MCF 10A (cell line): ENCODE measurements around the gene NOC4L. TPM values are rescaled to one million over a fixed set of nuclear protein-coding genes. Genes with fewer than 3 reads are reported as not detected.

ENCODE experiments used
- BruUV-seq: library from RNA; stranded (reverse); fragments of 400-500 nt; replicated peaks from 2 replicates; lab custom pipeline; 2021; lab: Mats Ljungman, UMichigan
- CTCF ChIA-PET: fragments of 300-600 bp; sonication (Branson Sonifier 250); formaldehyde crosslinking; extraction: SDS; loops from one replicate; lab custom pipeline; 2021; ENCODE audit warnings: antibody characterized with exemption, inconsistent platforms; lab: Yijun Ruan, JAX
- POLR2A ChIA-PET: fragments of 300-600, 350-650 bp; sonication (Branson Sonifier 250); formaldehyde crosslinking; extraction: SDS; loops from one replicate; lab custom pipeline; 2020; ENCODE audit warnings: antibody characterized with exemption, inconsistent platforms; lab: Yijun Ruan, JAX
- DNase-seq: peaks from one replicate; pipeline ENCODE4 v3.0.0-alpha.2; 2018; ENCODE audit not compliant: unreplicated experiment
- H3K27ac Mint-ChIP-seq: one replicate; pipeline ENCODE4 v1.8.0; 2022; ENCODE audit warnings: mild to moderate bottlenecking, low read depth, mixed read lengths; ENCODE audit not compliant: unreplicated experiment
- H3K27me3 Mint-ChIP-seq: one replicate; pipeline ENCODE4 v1.8.0; 2022; ENCODE audit warnings: mixed read lengths; ENCODE audit not compliant: insufficient read depth, unreplicated experiment
- H3K36me3 Mint-ChIP-seq: one replicate; pipeline ENCODE4 v1.8.0; 2022; ENCODE audit warnings: mild to moderate bottlenecking, moderate library complexity, mixed read lengths; ENCODE audit not compliant: insufficient read depth, unreplicated experiment
- H3K4me1 Mint-ChIP-seq: one replicate; pipeline ENCODE4 v1.8.0; 2022; ENCODE audit warnings: mixed read lengths; ENCODE audit not compliant: insufficient read depth, unreplicated experiment
- H3K4me3 Mint-ChIP-seq: one replicate; pipeline ENCODE4 v1.8.0; 2022; ENCODE audit warnings: mild to moderate bottlenecking, moderate library complexity, mixed read lengths; ENCODE audit not compliant: unreplicated experiment
- H3K9me3 Mint-ChIP-seq: one replicate; pipeline ENCODE4 v1.8.0; 2022; ENCODE audit warnings: mixed read lengths; ENCODE audit not compliant: unreplicated experiment
- intact Hi-C: fragments of 100-400 bp; cut with micrococcal nuclease; formaldehyde crosslinking; loops from 2 replicates; pipeline ENCODE4 v1.14.1; 2022
- total RNA-seq: library from RNA; stranded (reverse); gene quantifications from 2 replicates; pipeline ENCODE4 v1.2.3, GENCODE V29; 2022
- TF ChIP-seq, protein P1 (sequence below): fragments of 200-600 bp; IDR thresholded peaks from one replicate; pipeline ENCODE4 v1.8.0; 2022; ENCODE audit warnings: antibody characterized with exemption, mild to moderate bottlenecking; ENCODE audit not compliant: unreplicated experiment

The NOC4L gene
- total RNA-seq, 1 experiment from 2014 or later: 32.0 TPM

DNA sequence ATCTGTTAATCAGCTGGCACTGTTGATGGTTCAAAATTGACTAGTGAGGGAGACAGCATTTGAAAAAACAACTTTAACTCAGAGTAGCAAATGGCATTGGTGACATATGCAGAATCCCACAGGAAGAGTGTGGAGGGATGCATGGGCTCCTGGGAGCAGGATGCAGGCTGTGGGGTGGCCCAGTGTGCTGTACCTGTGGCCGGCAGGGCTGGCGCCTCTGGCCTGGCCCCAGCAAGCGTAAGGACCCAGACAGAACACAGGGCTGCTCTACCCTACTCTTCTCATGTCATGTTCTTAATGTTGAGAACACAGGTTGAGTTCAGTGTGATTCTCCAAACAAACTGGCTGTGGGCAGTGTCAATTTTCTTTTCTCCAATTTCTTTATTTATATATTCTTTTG, 33.6 kb upstream of the NOC4L start:
- TF ChIP-seq, protein P1, sequence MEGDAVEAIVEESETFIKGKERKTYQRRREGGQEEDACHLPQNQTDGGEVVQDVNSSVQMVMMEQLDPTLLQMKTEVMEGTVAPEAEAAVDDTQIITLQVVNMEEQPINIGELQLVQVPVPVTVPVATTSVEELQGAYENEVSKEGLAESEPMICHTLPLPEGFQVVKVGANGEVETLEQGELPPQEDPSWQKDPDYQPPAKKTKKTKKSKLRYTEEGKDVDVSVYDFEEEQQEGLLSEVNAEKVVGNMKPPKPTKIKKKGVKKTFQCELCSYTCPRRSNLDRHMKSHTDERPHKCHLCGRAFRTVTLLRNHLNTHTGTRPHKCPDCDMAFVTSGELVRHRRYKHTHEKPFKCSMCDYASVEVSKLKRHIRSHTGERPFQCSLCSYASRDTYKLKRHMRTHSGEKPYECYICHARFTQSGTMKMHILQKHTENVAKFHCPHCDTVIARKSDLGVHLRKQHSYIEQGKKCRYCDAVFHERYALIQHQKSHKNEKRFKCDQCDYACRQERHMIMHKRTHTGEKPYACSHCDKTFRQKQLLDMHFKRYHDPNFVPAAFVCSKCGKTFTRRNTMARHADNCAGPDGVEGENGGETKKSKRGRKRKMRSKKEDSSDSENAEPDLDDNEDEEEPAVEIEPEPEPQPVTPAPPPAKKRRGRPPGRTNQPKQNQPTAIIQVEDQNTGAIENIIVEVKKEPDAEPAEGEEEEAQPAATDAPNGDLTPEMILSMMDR: no peak
- Mint-ChIP-seq H3K9me3 (no peaks in the 10 kb centered on the region), H3K4me3 (no peak overlapping the region), H3K36me3 (peaks cover 46% of the 10 kb centered on the region), H3K27me3 (no peaks in the 10 kb centered on the region), H3K27ac (no peak overlapping the region), H3K4me1 (no peaks in the 10 kb centered on the region)
- intact Hi-C loops: no loop called here
- ChIA-PET POLR2A (no interaction called here), CTCF (no interaction called here)
- BruUV-seq: no TSS peak
- DNase-seq: no peak

DNA sequence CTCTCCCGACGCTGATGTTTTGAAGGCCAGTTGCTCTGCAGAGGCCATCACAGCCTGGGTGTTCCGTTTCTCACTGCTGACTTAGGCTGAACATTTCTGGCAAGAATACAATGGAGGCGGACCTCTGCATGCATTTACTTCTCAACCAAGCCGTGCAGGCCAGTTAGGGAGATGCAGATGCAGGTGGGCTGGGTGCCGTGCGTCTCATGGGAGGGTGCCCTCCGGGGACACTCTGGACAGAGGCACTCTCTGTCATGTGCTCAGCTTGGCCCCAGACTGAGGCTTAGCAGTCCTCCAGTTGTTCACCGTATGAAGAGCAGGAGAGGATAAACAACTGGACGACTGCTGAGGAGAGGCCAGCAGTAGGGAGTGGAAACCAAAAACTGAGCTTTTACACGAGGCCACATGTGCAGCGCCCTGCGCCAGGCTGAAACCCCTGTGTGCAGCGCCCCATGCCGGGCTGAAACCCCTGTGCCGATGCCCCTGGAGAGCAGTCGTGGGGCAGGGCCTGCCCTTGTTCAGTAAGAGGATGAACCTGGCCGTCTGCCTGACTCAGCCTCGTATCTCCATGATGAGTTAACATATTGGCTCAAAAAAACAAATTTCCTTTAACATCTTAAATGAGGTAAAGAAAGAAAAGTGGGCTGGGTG, 32.5 kb upstream of the NOC4L start:
- peaks cover 52% of the 10 kb centered on the region for H3K36me3 Mint-ChIP-seq
- H3K9me3 Mint-ChIP-seq: no peaks in the 10 kb centered on the region
- intact Hi-C loops: no loop called here
- no TSS peak for BruUV-seq
- no peak overlapping the region for H3K27ac Mint-ChIP-seq
- no peaks in the 10 kb centered on the region for H3K27me3 Mint-ChIP-seq
- TF ChIP-seq, protein P1: no peak
- no peaks in the 10 kb centered on the region for H3K4me1 Mint-ChIP-seq
- H3K4me3 Mint-ChIP-seq: no peak overlapping the region
- DNase-seq: no peak
- ChIA-PET CTCF (no interaction called here), POLR2A (no interaction called here)

GRCh38 chr12:132114667-132115066, 29.6 kb upstream of the NOC4L start:
- Mint-ChIP-seq H3K27me3 (no peaks in the 10 kb centered on the region), H3K9me3 (no peaks in the 10 kb centered on the region), H3K4me3 (no peak overlapping the region), H3K4me1 (no peaks in the 10 kb centered on the region), H3K27ac (no peak overlapping the region), H3K36me3 (peaks cover 39% of the 10 kb centered on the region)
- POLR2A ChIA-PET: no interaction called here
- CTCF ChIA-PET: interaction anchor here (0.7 kb wide), 1 partner anchor 144 kb away, joined by 3 read pairs; no protein-coding TSS in a partner anchor
- TF ChIP-seq, protein P1: no peak
- intact Hi-C loops: no loop called here
- no TSS peak for BruUV-seq
- no peak for DNase-seq

- no peaks in the 10 kb centered on the region for H3K9me3 Mint-ChIP-seq
- intact Hi-C loops: no loop called here
- H3K4me1 Mint-ChIP-seq: no peaks in the 10 kb centered on the region
- no peak overlapping the region for H3K27ac Mint-ChIP-seq
- BruUV-seq: no TSS peak
- no peak overlapping the region for H3K4me3 Mint-ChIP-seq
- CTCF ChIA-PET: interaction anchor here (0.7 kb wide), 1 partner anchor 145 kb away, joined by 3 read pairs; no protein-coding TSS in a partner anchor
- TF ChIP-seq, protein P1: no peak
- peaks cover 31% of the 10 kb centered on the region for H3K36me3 Mint-ChIP-seq
- no peaks in the 10 kb centered on the region for H3K27me3 Mint-ChIP-seq
- POLR2A ChIA-PET: no interaction called here
- no peak for DNase-seq
These were observed 28.8 kb upstream of the NOC4L start for GRCh38 chr12:132115500-132115899.
